AG08396 (cell line): ENCODE measurements around the gene KCNQ5.

Experiments used
- DNase-seq: peaks from one replicate; pipeline ENCODE4 v3.0.0; 2012; ENCODE audit warnings: low spot score, mixed read lengths

Gene KCNQ5

GRCh38 chr6:72676995-72677394 is 55.1 kb downstream of the KCNQ5 start:
- DNase-seq: no peak

GRCh38 chr6:72677740-72678139 is 55.9 kb downstream of the KCNQ5 start:
- DNase-seq: no peak

DNA sequence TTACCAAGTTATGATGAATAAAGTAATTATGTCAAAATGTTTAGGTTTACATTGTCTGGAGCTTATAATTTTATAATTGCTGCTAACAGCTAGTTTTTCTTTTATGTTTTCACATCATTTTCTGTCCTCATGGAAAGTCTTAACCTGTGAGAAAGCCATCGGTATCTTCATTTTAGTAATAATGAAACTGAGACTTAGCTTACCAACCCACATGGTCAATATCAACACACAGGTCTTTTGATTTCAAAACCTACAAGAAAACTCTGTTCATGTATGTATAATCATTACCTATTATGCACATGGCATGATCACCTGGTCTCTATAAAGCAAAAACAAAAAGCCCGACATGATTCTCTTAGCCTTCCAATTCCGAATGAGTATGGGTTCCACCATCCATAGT is 61.9 kb downstream of the KCNQ5 start:
- no peak for DNase-seq

GRCh38 chr6:72689107-72689954 is 67.5 kb downstream of the KCNQ5 start:
- DNase-seq: no peak

- no peak for DNase-seq
Observed at GRCh38 chr6:72691249-72691648, 69.4 kb downstream of the KCNQ5 start.

DNA sequence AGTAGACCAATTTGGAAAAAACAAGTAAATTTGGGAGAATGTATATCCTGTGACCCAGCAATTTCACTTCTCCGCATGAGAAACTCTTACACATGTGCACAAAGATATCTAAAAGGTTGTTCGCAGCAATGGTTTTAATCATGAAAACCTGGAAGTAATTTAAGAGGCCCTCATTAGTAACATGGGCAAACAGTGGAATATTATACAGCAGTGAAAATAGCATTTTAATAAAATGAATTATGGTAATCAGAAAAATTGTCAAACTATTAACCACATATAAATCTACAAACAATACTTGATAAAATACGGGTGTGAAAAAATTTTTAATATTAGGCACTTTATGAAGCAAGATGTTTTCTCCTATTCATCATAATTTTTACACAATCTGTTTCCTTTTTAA is 74.2 kb downstream of the KCNQ5 start:
- DNase-seq: no peak

DNA sequence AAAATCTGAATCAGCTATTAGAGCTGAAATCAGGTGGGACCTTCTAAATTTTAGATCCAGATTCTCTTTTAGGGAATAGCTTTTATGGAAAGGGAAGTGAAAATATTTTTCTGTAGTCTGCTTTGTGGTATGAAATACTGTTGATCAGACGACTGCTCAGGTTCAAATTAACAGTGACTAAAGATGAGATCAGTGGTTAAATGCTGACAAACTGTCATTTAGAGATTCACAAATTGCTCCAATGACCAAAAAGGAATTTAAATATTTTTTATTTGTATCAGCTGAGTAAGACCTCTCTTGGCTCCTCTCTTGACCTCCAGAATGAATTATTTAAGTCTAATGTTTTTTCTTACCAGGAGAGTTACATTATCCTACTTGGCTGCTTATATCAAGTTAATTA is 77.3 kb downstream of the KCNQ5 start:
- DNase-seq: no peak

- DNase-seq: no peak
Observed at GRCh38 chr6:72702421-72702820, 80.6 kb downstream of the KCNQ5 start.

GRCh38 chr6:72703093-72703492 is 81.2 kb downstream of the KCNQ5 start:
- no peak for DNase-seq

DNA sequence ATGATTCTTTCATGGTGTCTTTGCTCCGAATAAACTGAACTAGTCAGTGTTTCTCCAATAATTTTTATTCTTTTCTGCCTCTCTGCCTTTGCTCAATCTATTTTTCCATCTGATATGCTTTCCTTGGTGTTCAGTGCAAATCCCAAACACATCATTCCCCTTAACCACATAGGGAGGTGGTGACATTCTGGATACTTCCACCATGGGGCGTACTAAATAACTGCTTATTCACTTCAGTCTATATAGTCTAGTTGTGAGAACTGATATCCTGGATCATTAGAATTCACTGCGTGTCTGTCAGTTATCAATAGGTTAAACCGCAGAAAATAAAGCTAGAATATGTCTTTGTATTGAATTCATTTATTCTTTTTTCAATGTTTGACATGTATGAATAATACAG is 83.1 kb downstream of the KCNQ5 start:
- DNase-seq: no peak

DNA sequence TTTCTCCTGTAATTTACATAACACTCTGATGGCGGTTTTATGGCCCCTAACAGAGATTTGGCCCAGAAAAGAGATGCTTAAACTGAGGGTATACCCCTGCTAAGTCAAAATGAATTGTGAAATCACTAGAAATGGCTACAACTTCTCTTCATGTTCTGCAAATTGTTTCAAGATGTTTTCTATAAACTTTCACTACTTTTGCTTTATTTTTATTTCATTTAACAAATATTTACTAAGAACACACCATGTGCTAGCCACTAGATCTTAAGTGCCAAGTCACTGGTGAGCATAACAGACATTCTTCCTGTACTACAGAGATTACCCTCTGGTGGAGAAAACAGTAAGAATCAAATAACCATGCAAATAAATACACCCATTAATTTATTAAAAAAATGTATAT is 87.6 kb downstream of the KCNQ5 start:
- DNase-seq: no peak

GRCh38 chr6:72711731-72712130 is 89.9 kb downstream of the KCNQ5 start:
- DNase-seq: no peak

DNA sequence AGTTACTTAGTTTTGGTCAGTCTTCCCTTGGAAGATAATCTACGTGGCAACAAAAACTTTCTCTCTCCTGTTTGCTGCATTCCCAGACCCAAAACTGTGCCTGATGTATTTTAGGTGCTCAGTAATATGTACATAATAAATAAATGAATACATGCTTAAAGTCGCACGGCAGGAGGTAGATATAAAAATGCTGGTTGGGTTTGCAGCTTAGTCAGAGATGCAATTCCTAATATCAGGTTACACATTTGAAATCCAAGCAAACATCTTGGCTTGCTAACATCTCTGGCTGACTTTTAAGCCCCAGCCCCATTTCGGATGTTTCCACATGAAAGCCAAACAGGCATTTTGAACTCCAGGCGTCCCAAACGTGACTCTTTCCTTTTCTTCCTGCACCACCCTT is 91.0 kb downstream of the KCNQ5 start:
- no peak for DNase-seq

DNA sequence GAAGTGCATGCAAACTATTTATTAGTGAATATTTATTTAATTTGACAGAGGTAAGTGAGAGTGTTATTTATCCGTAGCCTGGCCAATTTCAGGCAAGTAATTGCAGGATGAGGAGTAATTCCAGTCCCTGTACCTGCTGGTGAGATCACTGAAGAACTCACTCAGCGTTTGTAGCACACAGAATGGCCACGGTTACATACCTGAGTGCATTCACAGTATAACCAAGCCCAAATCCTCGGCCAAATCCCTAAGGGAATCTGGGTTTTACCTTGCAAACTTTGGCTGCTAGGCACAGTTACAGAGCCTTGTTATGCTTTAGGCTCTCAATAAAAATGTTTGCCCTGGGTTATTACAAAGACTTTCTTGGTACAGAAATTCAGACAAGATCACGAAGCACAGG is 93.3 kb downstream of the KCNQ5 start:
- DNase-seq: no peak

- no peak for DNase-seq
Observed at GRCh38 chr6:72716916-72717315, 95.1 kb downstream of the KCNQ5 start.

- no peak for DNase-seq
Observed at GRCh38 chr6:72720464-72720863, 98.6 kb downstream of the KCNQ5 start.

GRCh38 chr6:72721346-72721745 is 99.5 kb downstream of the KCNQ5 start:
- DNase-seq: no peak

GRCh38 chr6:72724545-72724944 is 102.7 kb downstream of the KCNQ5 start:
- no peak for DNase-seq

GRCh38 chr6:72728706-72729343 is 107.0 kb downstream of the KCNQ5 start:
- DNase-seq: no peak

DNA sequence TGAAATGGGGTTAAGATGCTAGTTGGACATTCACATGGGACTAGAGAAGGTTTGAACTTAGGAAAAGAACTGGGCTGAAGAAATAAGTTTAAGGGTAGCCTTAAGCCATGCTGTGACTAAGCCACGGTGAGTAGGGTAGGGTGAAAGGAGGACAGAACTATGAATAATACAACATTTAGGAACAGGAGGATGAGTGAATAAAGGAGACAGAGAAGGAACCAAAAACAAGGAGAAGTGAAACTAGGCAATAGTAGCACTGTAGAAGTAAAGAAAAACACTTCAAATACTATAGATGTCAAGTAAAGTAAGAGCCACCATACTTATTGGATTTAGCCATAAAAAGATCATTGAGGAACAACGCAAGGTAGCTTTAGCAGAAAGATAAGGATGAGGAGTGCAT is 111.2 kb downstream of the KCNQ5 start:
- no peak for DNase-seq

- DNase-seq: no peak
Observed at GRCh38 chr6:72738091-72738490, 116.2 kb downstream of the KCNQ5 start.

GRCh38 chr6:72739368-72739779 is 117.5 kb downstream of the KCNQ5 start:
- no peak for DNase-seq

GRCh38 chr6:72740135-72740534 is 118.3 kb downstream of the KCNQ5 start:
- DNase-seq: no peak

DNA sequence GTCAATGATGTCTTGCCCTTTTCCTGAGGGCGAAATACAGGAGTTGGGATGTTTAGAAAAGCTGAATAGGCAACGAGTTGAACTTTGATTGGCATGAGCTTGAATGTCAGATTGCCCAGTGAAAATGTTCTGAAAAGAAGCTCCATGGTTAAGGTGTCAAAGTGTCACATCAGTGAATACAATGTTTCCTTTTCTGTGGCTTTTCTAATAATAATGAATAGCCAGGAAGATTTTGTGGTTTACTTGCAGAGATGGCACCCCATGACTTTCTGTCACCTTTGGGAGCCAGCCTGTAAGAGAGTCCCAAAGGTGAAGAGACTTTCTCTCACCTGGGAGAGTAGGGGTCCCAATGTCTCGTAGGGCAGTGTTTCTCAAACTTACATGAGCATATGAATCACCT is 119.2 kb downstream of the KCNQ5 start:
- no peak for DNase-seq
